A673 (cell line): Measurements from ENCODE around the gene OXSM.

Experiments used
- CTCF ChIP-seq: fragments of 300-800, 200-600 bp; sonication (generic); conservative IDR thresholded peaks from 2 replicates; pipeline ENCODE4 v1.5.1; 2017; ENCODE audit warnings: low read depth, mild to moderate bottlenecking, antibody characterized with exemption, low read length, moderate library complexity, mixed read lengths
- EZH2 ChIP-seq: fragments of 200-600 bp; sonication (generic); IDR thresholded peaks from 2 replicates; pipeline ENCODE4 v1.6.1; 2017; ENCODE audit warnings: borderline replicate concordance, low read depth, mild to moderate bottlenecking, mixed read lengths, antibody characterized with exemption, low read length; ENCODE audit not compliant: poor library complexity, severe bottlenecking

- TF ChIP-seq EZH2, result no peak
- TF ChIP-seq CTCF, result no peak
Measured at GRCh38 chr3:25744470-25744869, 45.4 kb upstream of the OXSM start.
